C1 segment of cervical spinal cord (tissue), 14 donors: ENCODE results near the gene THOC1.
"Not testable (repeated sequence)": the region's sequence is repeated elsewhere in the genome, so short reads cannot be mapped to it uniquely, and the experiment has no call there.

Experiments used
- DNase-seq, 14 donors: peaks; one replicate each; lab custom pipeline; 2025; lab: John Stamatoyannopoulos, UW

The THOC1 gene, protein sequence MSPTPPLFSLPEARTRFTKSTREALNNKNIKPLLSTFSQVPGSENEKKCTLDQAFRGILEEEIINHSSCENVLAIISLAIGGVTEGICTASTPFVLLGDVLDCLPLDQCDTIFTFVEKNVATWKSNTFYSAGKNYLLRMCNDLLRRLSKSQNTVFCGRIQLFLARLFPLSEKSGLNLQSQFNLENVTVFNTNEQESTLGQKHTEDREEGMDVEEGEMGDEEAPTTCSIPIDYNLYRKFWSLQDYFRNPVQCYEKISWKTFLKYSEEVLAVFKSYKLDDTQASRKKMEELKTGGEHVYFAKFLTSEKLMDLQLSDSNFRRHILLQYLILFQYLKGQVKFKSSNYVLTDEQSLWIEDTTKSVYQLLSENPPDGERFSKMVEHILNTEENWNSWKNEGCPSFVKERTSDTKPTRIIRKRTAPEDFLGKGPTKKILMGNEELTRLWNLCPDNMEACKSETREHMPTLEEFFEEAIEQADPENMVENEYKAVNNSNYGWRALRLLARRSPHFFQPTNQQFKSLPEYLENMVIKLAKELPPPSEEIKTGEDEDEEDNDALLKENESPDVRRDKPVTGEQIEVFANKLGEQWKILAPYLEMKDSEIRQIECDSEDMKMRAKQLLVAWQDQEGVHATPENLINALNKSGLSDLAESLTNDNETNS

GRCh38 chr18:267688-268552, at the start of gene THOC1:
Gene THOC1 (minus strand): TSS chr18:268047. CDS start chr18:268019, 28 bp downstream.
- peak; percentile 44 to 92 (median 85) for DNase-seq

DNA sequence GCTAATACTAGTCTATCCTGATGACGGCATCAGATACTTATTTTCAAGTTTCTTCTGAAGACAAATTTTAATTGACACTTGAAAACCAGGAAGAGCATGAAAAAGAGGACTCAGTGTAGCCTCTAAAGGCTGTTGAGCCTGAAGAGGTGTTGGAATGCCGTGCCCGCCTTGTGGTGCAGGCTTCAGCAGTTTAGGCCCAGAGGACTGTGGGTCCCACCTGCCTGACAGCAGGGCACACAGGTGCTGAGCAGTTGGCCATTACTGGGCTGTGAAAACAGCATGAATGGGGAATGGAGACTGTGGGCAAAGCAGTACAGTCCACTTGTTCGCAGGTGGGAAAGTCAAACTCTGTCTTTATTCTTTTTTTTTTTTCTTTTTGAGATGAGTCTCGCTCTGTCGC, 49.8 kb upstream of the THOC1 start:
- no peak for DNase-seq

DNA sequence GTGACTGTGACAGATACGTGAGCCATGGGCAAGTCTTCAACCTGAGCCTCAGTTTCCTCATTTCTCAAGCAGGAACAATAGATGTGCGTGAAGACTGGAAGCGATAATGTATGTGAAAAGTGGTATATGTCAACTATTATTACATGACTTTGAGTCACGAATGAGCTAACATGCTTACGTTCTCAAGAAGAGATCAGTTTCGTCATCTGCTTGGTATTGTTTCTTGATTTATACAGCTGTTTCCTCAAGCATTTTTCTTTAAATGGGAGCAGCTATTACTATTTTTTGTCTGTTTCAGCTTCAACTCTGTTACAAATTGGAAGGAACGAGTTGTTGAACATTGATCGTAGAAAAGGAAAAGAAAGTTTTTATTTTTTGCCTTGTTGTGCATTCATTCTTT, 48.5 kb upstream of the THOC1 start:
- no peak for DNase-seq

DNA sequence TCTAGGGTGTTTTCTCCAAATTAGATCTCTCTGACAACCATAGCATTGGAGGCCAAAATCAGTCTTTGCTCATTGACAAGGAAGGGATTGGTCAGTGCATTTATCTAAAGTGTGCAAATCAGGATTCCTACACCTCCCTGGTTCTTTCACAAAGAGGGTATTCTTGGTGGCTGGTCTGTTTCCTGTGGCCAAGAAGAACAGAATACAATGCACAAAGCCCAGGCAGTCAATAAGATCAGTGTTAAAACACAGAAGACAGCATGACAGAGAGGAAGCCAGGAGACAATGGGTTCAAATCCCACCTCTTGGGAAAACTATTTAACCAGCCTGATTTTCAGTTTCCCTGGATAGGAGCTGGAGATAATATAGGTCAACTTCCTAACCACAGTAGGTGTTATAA, 46.1 kb upstream of the THOC1 start:
- no peak for DNase-seq

DNA sequence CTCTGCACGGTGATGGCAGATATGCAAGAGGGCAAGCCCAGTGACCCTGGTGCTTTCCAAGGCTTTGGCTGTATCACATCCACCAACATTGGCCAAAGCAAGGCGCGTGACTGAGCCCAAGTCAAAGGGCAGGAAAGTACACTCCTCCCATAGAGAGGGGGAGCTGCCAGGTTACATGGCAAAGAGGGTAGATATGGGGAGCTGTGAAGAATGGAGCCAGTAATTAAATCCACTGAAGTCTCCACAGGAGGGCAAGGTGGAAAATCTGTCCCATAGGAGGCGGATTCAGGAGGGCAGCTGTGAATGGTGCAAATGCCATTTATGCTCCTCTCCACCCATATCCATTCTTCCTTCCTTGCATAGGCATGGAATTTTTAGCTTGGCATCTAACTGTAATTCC, 44.6 kb upstream of the THOC1 start:
- no peak for DNase-seq

DNA sequence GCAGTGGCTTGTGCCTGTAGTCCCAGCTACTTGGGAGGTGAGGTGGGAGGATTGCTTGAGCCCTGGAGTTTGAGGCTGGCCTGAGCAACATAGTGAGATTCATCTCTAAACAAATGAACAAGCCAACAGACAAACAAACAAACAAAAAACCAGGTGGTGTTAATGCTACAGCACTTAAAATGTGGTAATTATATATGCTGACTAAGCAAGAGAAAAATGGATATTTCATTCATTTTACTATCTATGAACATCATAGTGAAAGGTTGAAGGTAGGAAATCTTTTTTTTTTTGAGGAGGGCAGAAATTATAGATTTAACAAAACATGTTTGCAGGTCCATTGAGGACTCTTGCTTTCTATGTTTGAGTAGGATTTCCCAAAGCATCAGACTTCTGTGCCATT, 42.2 kb upstream of the THOC1 start:
- no peak for DNase-seq

DNA sequence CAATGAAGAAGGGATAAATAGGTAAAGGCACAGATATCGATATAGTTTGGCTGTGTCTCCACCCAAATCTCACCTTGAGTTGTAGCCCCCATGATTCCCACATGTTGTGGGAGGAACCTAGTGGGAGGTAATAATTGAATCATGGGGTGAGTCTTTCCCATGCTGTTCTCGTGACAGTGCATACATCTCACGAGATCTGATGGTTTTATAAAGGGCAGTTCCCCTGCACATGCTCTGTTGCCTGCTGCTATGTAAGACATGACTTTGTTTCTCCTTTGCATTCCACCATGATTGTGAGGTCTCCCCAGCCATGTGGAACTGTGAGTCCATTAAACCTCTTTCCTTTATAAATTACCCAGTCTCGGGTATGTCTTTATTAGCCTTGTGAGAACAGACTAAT, 40.2 kb upstream of the THOC1 start:
- DNase-seq, result not testable (repeated sequence)

DNA sequence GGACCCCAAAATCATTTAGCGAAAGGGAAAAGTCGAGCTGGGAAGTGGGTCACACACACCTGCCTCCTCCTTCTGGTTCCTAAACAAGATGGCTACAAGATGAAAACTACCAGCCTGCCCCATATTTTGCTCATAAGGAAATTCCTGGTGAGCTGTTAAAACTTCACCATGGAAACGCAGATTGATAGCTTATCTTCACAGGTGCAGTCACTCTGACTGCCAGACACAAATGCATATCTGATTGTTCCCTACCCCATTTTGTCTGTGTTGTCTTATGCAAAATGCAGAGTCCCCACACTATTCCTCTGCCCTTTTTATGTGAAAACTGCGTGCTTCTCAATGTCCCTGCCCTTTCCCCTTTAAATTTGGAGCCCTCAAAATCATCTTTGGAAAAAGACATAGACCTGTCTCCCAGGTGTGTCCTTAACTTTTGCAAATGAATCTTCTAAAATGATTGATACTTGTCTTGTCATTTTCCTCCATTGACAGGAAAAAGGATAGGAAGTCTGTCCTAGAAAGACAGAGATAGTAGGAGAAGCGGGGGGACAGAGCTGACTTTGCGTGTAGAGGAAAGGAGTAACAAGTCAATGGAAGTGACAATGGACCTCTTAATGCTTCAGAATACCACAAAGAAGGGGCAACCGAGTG, 38.9 kb upstream of the THOC1 start:
- DNase-seq, result no peak

- DNase-seq, result peak in 2 of 14 donors; percentile 16 to 28
These were observed 37.2 kb upstream of the THOC1 start for GRCh38 chr18:305003-305501.

GRCh38 chr18:303607-304006, 35.8 kb upstream of the THOC1 start:
- DNase-seq, result no peak

GRCh38 chr18:303011-303410, 35.2 kb upstream of the THOC1 start:
- no peak for DNase-seq

DNA sequence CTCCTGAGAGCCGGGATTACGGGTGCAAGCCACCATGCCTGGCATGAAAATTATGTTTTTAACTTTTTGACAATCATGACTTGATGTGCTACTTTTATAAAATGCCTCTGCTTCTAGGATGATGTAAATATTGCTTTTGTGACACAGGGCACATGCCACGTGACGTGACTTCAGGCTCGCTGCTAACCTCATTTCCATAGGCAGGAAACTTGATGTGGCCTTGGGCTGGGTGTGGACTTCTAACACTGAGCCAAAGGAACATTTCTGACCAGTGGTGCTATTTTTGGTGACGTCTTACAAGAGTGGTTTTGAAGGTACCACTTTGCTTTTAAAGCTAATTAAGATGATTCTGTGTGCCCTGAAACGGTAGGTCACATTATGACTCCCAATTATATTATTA, 34.2 kb upstream of the THOC1 start:
- no peak for DNase-seq

- no peak for DNase-seq
These were observed 30.1 kb upstream of the THOC1 start for GRCh38 chr18:297936-298335.

DNA sequence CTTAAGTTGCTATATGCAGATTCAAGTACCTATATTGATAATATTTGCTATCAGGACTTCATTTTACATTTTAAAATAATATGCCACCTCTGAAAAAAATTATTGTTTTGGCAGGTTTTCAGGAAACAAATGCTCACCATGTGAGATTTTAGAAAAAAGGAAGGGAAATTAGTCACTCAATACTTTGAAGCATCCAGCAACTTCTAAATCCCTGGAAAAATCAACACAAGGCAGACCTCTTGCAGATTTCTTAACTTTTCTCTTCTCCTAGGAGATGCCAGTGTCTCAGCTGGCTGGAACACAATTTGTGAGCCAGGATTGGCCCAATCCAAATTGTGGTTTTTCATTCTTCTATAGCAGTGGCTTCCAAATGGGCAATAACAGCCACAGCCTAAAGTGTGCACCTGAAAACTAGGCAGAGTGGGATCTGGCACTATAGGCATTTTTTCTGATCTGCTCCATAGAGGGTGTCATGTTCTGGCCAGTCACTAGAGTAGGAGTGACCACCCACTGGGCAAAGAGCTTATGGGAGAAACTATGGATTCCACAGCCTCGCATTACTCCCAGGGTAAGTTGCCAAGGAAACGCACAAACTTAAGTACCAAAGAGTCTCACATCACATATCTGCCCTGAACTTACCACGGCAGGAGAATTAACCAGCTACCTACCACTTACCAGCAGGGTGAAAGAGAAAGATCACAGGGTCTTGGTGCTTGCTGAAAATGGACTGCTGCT, 28.1 kb upstream of the THOC1 start:
- DNase-seq, result no peak

DNA sequence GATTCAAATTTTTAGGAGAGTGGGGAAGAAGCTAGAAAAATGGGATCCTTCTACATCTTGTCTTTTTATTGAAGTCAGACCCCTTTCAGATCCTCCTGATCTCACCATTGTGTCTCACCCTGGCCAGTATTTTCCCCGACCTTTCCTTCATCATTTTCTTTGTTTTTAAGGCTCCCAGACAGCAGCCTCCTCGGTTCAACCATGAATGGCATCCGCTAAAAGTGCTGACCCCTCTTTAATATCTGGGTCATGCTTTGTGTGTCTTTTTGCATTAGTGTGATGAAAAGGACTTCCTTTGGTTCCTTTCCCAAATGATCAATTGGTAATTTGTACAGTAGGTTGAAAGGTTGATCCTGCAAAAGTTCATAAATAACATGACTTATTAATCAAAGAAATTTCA, 26.7 kb upstream of the THOC1 start:
- no peak for DNase-seq

DNA sequence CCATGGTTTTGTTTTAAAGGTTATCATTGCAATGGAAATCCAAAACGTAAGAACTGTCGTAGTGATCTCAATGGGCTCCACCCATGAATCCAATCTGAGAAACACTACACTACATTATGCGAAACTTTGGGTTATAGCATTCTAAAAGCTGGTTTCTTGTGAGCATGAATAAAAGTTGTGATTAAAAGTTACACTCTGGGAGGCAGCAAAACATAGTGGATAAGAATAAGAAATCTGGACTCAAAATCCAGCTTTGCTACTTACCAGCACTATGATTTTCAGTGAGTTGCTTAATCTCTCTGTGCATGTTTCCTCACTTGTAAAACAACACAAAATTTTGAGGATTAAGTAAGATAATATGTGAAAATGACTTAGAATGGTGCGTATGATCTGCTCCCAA, 25.7 kb upstream of the THOC1 start:
- DNase-seq, result no peak

GRCh38 chr18:292271-292670, 24.4 kb upstream of the THOC1 start:
- DNase-seq, result no peak

- DNase-seq, result not testable (repeated sequence)
These were observed 22.1 kb upstream of the THOC1 start for GRCh38 chr18:289970-290369.

DNA sequence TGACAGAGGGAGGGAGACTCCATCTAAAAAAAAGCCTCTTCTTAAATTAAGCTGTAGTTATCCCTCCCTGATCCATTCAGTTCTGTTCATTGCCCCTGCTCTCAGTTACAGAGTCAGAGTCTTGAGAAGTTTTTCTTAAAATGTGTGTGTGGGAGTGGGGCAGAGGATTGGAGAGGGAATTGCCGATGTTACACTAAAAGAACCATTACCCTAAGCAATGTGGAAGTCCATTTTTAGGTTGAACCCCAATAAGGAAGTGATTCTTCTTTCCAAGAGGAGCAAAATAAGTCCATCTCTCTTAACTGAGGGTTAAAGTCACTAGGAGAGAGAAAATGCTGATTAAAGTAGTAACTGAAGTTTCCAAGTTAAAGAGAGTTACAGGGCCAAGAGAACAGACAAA, 21.2 kb upstream of the THOC1 start:
- DNase-seq, result no peak

- DNase-seq, result peak in 1 of 14 donors; percentile 8
These were observed 18.9 kb upstream of the THOC1 start for GRCh38 chr18:286515-287310.
